GM12891 (cell line): ENCODE data around the gene TOP1.

Experiments used
- POLR2A ChIP-seq: IDR thresholded peaks from 2 replicates; pipeline ENCODE4 v1.6.1; 2011; ENCODE audit warnings: low read depth, low read length, control low read depth
- POLR2AphosphoS5 ChIP-seq: IDR thresholded peaks from 2 replicates; pipeline ENCODE4 v1.6.1; 2011; ENCODE audit warnings: low read depth, low read length, control low read depth
- SPI1 ChIP-seq: IDR thresholded peaks from 2 replicates; pipeline ENCODE4 v1.6.1; 2011; ENCODE audit warnings: low read depth, low read length, control low read depth
- TAF1 ChIP-seq: IDR thresholded peaks from 2 replicates; pipeline ENCODE4 v1.6.1; 2011; ENCODE audit warnings: low read depth, low read length, control low read depth

GRCh38 chr20:41094353-41095055, 65.9 kb downstream of the TOP1 start:
- TF ChIP-seq POLR2A = no peak
- no peak for TF ChIP-seq POLR2AphosphoS5
- no peak for TF ChIP-seq TAF1
- no peak for TF ChIP-seq SPI1
